Activated CD4-positive, CD25-positive, alpha-beta regulatory T cell treated with anti-CD3 and anti-CD28 coated beads, Interleukin-2, amount 50 U/mL, for 72 hours (primary cell): ENCODE results near the gene OR10G8.

Source experiments
- DNase-seq: peaks from one replicate; pipeline ENCODE4 v3.0.0; 2021

Gene OR10G8

GRCh38 chr11:124078591-124078990 lies 52.0 kb downstream of the OR10G8 start:
- DNase-seq, result no peak

GRCh38 chr11:124079631-124080326 lies 53.2 kb downstream of the OR10G8 start:
- DNase-seq, result no peak
